GM12892 (cell line): ENCODE measurements around the gene UGT1A4.

ENCODE experiments used
- POLR2A ChIP-seq: IDR thresholded peaks from 2 replicates; pipeline ENCODE4 v1.6.1; 2011; ENCODE audit warnings: low read depth, low read length, control low read depth
- POLR2AphosphoS5 ChIP-seq: IDR thresholded peaks from 2 replicates; pipeline ENCODE4 v1.6.1; 2011; ENCODE audit warnings: low read depth, low read length, control low read depth

GRCh38 chr2:233795735-233796171 is 77.2 kb downstream of the UGT1A4 start:
- no peak for TF ChIP-seq POLR2AphosphoS5
- no peak for TF ChIP-seq POLR2A
